ENCODE measurements around the gene URI1.

The URI1 gene

DNA sequence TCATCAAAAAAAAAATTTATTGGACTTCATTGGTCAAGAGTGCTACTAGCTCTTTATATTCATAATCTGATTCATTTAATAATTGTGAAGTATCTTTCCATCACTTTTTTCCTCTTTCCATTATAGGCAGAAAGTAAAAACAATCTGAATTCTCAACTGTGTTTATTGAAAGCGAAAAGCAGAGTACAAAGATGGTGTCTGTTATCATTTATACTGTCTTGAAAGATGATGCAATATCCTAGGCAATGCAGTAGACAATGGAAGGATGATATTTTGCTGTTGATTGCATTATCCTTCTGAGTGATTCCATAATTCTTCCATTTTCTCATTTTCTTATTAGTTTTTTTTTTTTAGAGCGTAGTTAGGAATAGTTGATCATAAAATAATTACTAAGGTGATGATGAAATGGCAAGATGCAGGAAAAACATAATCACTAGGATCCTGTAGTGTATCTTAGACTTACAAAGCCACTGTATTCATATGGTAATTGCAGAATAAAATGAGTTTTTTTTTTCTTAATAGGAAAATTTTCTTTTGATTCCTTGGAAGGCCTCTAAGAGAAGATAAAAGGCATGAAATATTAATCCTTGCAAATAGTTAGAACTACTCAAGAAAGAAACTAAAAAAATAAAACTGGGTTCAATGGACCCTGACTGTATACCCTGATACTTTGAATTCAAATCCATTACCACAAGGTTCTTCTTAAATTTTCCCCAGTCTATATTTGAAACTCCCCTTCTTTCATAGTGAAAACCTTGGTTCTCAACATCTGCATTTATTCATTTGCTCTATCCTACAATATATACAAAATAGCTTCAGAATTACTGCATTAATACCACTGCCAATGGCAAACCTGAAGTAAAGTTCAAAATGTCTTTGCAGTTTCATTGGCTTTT is 11.6 kb downstream of the URI1 start:
- ChIA-PET POLR2A (no interaction called here), CTCF (no interaction called here)
- DNase-seq (ENCODE audit: extremely low spot score), result no peak
- TF ChIP-seq CTCF (IDR thresholded peaks at IDR 0.05; ENCODE audit: control extremely low read depth, extremely low read depth, low read depth, missing control alignments), result no peak

DNA sequence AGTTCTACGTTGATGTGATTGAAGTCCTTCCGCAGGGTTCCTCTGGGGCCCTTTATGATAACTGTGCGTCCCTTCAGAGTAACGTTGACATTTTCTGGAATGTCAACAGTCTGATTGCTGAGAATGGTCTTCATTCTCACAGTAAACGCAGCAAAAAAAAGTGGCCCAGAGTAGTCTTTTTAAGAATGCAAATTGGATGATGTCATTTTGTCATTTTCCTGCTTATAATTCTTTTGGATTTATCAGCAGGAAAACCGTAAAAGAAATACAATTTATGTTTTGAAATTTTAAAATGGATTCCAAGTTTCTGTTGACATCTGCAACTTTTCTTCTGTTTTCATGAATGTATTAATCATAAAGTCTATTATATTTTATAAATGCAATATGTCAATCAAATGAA is 14.8 kb downstream of the URI1 start:
- DNase-seq (ENCODE audit: extremely low spot score), result no peak
- no peak for TF ChIP-seq CTCF (IDR thresholded peaks at IDR 0.05; ENCODE audit: control extremely low read depth, extremely low read depth, low read depth, missing control alignments)
- POLR2A ChIA-PET, result no interaction called here
- CTCF ChIA-PET, result interaction anchor here (1.3 kb wide), 1 partner anchor 10 kb away, joined by 3 read pairs; no protein-coding TSS in a partner anchor

DNA sequence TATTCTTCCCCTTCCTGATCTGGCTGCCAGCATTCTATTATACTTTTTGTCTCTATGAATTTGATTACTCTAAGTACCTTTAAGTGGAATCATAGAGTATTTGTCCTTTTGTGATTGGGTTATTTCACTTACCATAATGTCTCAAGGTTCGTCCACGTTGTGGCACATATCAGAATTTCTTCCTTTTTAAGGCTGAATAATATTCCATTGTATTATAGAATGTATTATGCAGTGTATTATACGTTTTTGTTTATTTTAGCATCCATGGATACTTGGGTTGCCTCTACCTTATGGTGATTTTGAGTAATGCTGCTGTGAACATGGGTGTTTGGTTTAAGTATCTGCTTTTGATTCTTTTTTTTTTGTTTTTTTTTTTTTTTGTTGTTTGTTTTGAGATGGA is 19.3 kb downstream of the URI1 start:
- CTCF ChIA-PET, result interaction anchor here (1.1 to 1.4 kb wide), 2 partner anchors 15 to 37 kb away, joined by 3 read pairs; no protein-coding TSS in a partner anchor
- POLR2A ChIA-PET, result no interaction called here
- no peak for DNase-seq (ENCODE audit: extremely low spot score)
- TF ChIP-seq CTCF (IDR thresholded peaks at IDR 0.05; ENCODE audit: control extremely low read depth, extremely low read depth, low read depth, missing control alignments), result no peak

DNA sequence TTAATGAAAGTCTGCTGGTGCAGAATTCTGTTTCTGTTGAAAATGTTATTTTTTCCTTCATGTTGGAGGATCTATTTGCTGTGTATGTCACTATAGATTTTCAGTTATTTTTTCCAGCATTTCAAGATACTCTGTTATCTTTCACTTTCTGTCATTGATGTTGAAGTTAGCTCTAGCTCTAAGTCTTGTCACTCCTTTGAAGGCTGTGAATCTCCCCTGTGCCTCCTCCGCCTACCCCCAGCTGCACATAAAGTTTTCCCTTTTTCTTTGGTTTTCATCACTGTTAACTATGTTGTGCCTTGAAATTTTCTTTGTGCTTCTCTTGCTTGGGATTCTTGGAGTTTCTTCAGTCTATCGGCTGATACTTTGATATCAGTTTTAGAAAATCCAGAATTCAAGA is 20.8 kb downstream of the URI1 start:
- ChIA-PET POLR2A (no interaction called here), CTCF (interaction anchor here (0.6 kb wide), 1 partner anchor 8 kb away, joined by 3 read pairs; no protein-coding TSS in a partner anchor)
- no peak for DNase-seq (ENCODE audit: extremely low spot score)
- TF ChIP-seq CTCF (IDR thresholded peaks at IDR 0.05; ENCODE audit: control extremely low read depth, extremely low read depth, low read depth, missing control alignments), result no peak

DNA sequence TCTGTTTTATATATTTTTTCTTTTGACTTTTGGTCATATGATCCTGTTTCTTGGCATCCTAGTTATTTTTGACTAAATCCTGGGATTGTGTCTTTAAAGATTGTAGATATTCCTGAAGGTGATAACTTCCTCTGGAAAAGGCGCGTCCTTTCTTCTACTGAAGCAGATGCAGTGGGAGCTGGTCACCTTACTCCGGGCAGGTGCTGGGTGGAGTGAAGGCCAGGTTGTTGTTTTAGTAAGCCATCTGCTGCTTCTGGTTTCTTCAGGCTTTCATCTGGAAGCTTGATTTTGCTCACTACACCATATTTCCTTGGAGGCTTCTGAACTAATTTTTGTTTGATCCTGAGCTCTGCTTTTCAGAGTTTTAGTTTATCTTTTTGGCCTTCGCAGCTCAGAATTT is 21.5 kb downstream of the URI1 start:
- no peak for TF ChIP-seq CTCF (IDR thresholded peaks at IDR 0.05; ENCODE audit: control extremely low read depth, extremely low read depth, low read depth, missing control alignments)
- no peak for DNase-seq (ENCODE audit: extremely low spot score)
- CTCF ChIA-PET, result interaction anchor here (1.2 to 1.3 kb wide), 3 partner anchors 12 to 80 kb away, joined by 3 read pairs; no protein-coding TSS in a partner anchor
- POLR2A ChIA-PET, result no interaction called here

GRCh38 chr19:29964171-29964570 is 22.1 kb downstream of the URI1 start:
- no peak for DNase-seq (ENCODE audit: extremely low spot score)
- CTCF ChIA-PET, result interaction anchor here (1.2 to 1.3 kb wide), 3 partner anchors 12 to 79 kb away, joined by 3 read pairs; no protein-coding TSS in a partner anchor
- no peak for TF ChIP-seq CTCF (IDR thresholded peaks at IDR 0.05; ENCODE audit: control extremely low read depth, extremely low read depth, low read depth, missing control alignments)
- POLR2A ChIA-PET, result no interaction called here

Data from GM10248 (cell line).